ENCODE data around the gene HNF4A.

Gene HNF4A

GRCh38 chr20:44413575-44414345 is 58.3 kb downstream of the HNF4A start:
- TF ChIP-seq CTCF (IDR thresholded peaks at IDR 0.05; ENCODE audit: borderline replicate concordance, insufficient read depth, low read depth, low read length): no peak
- H3K4me3 ChIP-seq (ENCODE audit: low read depth, low read length): no peak overlapping the region

GRCh38 chr20:44414346-44414714 is 58.8 kb downstream of the HNF4A start:
- no peak overlapping the region for H3K4me3 ChIP-seq (ENCODE audit: low read depth, low read length)
- no peak for TF ChIP-seq CTCF (IDR thresholded peaks at IDR 0.05; ENCODE audit: borderline replicate concordance, insufficient read depth, low read depth, low read length)

GRCh38 chr20:44414808-44415207 is 59.3 kb downstream of the HNF4A start:
- no peak overlapping the region for H3K4me3 ChIP-seq (ENCODE audit: low read depth, low read length)
- no peak for TF ChIP-seq CTCF (IDR thresholded peaks at IDR 0.05; ENCODE audit: borderline replicate concordance, insufficient read depth, low read depth, low read length)

- no peak for TF ChIP-seq CTCF (IDR thresholded peaks at IDR 0.05; ENCODE audit: borderline replicate concordance, insufficient read depth, low read depth, low read length)
- no peak overlapping the region for H3K4me3 ChIP-seq (ENCODE audit: low read depth, low read length)
Measured at GRCh38 chr20:44415833-44416715, 60.6 kb downstream of the HNF4A start.

- TF ChIP-seq CTCF (IDR thresholded peaks at IDR 0.05; ENCODE audit: borderline replicate concordance, insufficient read depth, low read depth, low read length): no peak
- H3K4me3 ChIP-seq (ENCODE audit: low read depth, low read length): no peak overlapping the region
Measured at GRCh38 chr20:44418069-44418905, 62.8 kb downstream of the HNF4A start.

- H3K4me3 ChIP-seq (ENCODE audit: low read depth, low read length): no peak overlapping the region
- no peak for TF ChIP-seq CTCF (IDR thresholded peaks at IDR 0.05; ENCODE audit: borderline replicate concordance, insufficient read depth, low read depth, low read length)
Measured at GRCh38 chr20:44419131-44419844, 63.8 kb downstream of the HNF4A start.

Data from GM12875 (cell line).